Naive B cell (primary cell): ENCODE results near the gene AKAP13. TPM values are rescaled to one million over a fixed set of nuclear protein-coding genes. Genes with fewer than 3 reads are reported as not detected.

Experiments used
- ATAC-seq, 2 donors: fragments of 150-1000 bp; cut with Tn5 transposase; 2 replicates each; pipeline ENCODE4 v1.10.0; 2021; ENCODE audit warnings: low read depth in 2 of 2, mild to moderate bottlenecking in 2 of 2, moderate library complexity in 2 of 2
- DNase-seq: peaks from one replicate; pipeline ENCODE4 v3.0.0; 2022
- H3K27ac Mint-ChIP-seq, 6 donors: one replicate each; pipeline ENCODE4 v1.8.0; 2020 to 2022; ENCODE audit warnings: mild to moderate bottlenecking in 6 of 6, mixed read lengths in 6 of 6, moderate library complexity in 5 of 6, inconsistent platforms in 2 of 6
- H3K27me3 Mint-ChIP-seq, 3 donors: one replicate each; pipeline ENCODE4 v1.8.0; 2021 to 2022; ENCODE audit warnings: mixed read lengths in 3 of 3, mild to moderate bottlenecking in 1 of 3
- H3K36me3 Mint-ChIP-seq, 2 donors: one replicate each; pipeline ENCODE4 v1.8.0; 2020 to 2022; ENCODE audit warnings: mixed read lengths in 2 of 2, inconsistent platforms in 1 of 2, mild to moderate bottlenecking in 1 of 2
- H3K4me1 Mint-ChIP-seq, 3 donors: one replicate each; pipeline ENCODE4 v1.8.0; 2020 to 2022; ENCODE audit warnings: mixed read lengths in 3 of 3, inconsistent platforms in 1 of 3, mild to moderate bottlenecking in 1 of 3, moderate library complexity in 1 of 3
- H3K4me3 Mint-ChIP-seq, 8 donors: one replicate each; pipeline ENCODE4 v1.8.0; 2020 to 2022; ENCODE audit warnings: mild to moderate bottlenecking in 8 of 8, mixed read lengths in 8 of 8, moderate library complexity in 8 of 8, inconsistent platforms in 2 of 8
- H3K9me3 Mint-ChIP-seq, 7 donors: one replicate each; pipeline ENCODE4 v1.8.0; 2020 to 2022; ENCODE audit warnings: mixed read lengths in 7 of 7, mild to moderate bottlenecking in 5 of 7, inconsistent platforms in 2 of 7, moderate library complexity in 1 of 7
- polyA plus RNA-seq, 6 donors: library from polyadenylated mRNA; unstranded; fragments of 300-500 nt; fragmentation: Illumina TruSeq; gene quantifications; one replicate each; pipeline ENCODE4 v1.2.3, GENCODE V29; 2021; ENCODE audit warnings: low read depth in 6 of 6

AKAP13 gene
- polyA plus RNA-seq, 6 donors from 2014 or later = 63.4 to 185 (median 122) TPM

DNA sequence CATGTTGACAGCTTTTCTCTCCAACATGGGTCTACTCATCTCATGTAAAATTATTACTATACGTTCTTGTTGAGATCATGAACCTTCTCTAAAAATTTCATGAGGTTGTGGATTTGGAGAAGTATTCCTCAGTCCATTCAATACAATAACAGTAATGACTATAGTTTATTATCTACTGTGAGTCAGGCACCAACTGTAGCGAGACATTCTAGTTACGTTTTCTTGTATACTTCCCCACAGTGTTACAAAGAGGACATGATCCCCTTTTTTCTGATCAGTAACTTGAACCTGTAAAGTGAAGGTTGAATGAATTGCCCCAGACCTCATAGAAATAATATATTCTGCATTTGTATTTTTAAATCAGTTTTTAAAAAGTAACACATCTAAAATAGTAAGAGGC, 76.4 kb downstream of the AKAP13 start:
- DNase-seq = peak; percentile 32
- peaks cover 65 to 93% (median 86%) of the 10 kb centered on the region in 3 donors for H3K4me1 Mint-ChIP-seq

DNA sequence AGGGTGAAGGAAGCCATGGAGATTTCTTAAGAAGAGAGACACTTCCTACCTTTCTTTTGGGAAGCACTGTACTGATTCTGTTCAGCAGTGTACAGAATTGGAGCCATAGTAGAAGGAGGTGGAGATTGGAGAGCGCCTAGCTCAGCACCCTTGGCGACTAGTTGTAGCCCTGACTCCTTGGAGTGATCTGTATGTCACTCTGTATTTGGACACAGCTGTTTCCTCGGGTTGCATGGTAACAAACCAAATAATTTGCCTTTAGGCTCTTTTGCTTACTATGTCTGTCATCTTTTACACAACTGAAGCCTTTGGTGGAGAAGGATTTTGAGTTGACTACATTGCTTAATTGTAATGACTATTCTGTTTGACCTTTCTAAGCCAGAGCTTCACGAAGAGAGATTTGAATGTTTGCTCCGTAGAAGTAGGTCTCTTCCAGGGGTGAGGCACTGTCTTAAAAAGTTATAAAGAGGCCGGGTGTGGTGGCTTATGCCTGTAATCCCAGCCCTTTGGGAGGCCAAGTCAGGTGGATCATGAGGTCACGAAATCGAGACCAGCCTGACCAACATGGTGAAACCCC, 77.1 kb downstream of the AKAP13 start:
- H3K9me3 Mint-ChIP-seq = no peaks in the 10 kb centered on the region
- H3K4me3 Mint-ChIP-seq = peak overlapping the region in 6 of 8 donors; percentile 12 to 80 (median 63)
- H3K27ac Mint-ChIP-seq = peak overlapping the region in 5 of 6 donors; percentile 84 to 93 (median 88)
- no peaks in the 10 kb centered on the region for H3K27me3 Mint-ChIP-seq
- peaks cover 64 to 93% (median 86%) of the 10 kb centered on the region in 3 donors for H3K4me1 Mint-ChIP-seq
- ATAC-seq = peak; percentile 59 to 74
- no peaks in the 10 kb centered on the region for H3K36me3 Mint-ChIP-seq
- no peak for DNase-seq

More for the DNA sequence above, 76.4 kb downstream of the AKAP13 start:
- H3K27ac Mint-ChIP-seq = peak overlapping the region in 5 of 6 donors; percentile 82 to 93 (median 88)
- ATAC-seq = peak; percentile 63 to 74
- H3K36me3 Mint-ChIP-seq = peaks cover 0 to 2% of the 10 kb centered on the region in 2 donors
- H3K9me3 Mint-ChIP-seq = peaks cover 0 to 5% (median 0%) of the 10 kb centered on the region in 7 donors
- peak overlapping the region in 6 of 8 donors; percentile 49 to 80 (median 64) for H3K4me3 Mint-ChIP-seq
- no peaks in the 10 kb centered on the region for H3K27me3 Mint-ChIP-seq

DNA sequence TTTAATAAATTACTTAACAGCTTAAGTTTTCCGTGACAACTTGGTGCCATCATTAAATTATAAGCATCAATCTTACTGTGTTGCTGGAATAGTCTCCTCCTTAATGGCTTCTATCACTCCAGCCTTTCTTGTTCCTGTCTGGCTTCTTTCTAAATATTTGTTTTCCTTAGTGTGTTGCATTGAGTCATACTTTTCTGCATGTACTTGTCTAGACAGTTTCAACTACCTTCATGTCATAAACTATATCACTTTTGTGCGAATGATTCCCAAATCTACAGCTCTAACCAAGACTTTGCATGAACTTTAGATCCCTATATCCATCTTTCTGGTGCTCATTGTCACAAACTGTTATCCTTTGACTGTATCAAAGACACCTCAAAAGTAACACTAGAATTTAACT, 78.4 kb downstream of the AKAP13 start:
- H3K36me3 Mint-ChIP-seq = no peaks in the 10 kb centered on the region
- no peak for ATAC-seq
- H3K9me3 Mint-ChIP-seq = no peaks in the 10 kb centered on the region
- no peak for DNase-seq
- H3K27ac Mint-ChIP-seq = peak overlapping the region in 1 of 6 donors; percentile 79
- H3K4me1 Mint-ChIP-seq = peaks cover 62 to 91% (median 84%) of the 10 kb centered on the region in 3 donors
- peak overlapping the region in 4 of 8 donors; percentile 7 to 75 (median 22) for H3K4me3 Mint-ChIP-seq
- no peaks in the 10 kb centered on the region for H3K27me3 Mint-ChIP-seq

DNA sequence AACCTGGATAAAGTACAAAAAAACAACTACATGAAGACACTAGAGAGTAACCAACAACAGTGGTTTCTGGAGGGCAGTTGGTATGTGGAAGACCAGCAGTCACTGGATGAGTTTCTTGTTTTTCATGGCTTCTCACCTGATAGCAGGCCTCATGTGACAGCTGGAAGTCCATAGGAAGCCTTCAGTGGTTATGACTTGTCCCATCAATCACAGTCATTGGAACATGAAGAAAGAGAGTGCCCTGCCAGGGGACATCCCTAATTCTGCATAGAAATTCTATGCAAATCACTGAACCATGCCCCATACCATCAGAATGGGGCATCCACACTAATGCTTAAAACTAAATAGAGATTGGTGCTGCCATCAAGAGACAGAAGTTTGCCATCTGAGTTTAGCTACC, 81.6 kb downstream of the AKAP13 start:
- Mint-ChIP-seq H3K36me3 (no peaks in the 10 kb centered on the region), H3K9me3 (peaks cover 0 to 3% (median 0%) of the 10 kb centered on the region in 7 donors), H3K27me3 (no peaks in the 10 kb centered on the region), H3K27ac (peak overlapping the region in 4 of 6 donors; percentile 4 to 80 (median 70)), H3K4me3 (peak overlapping the region in 3 of 8 donors; percentile 2 to 72 (median 11)), H3K4me1 (peaks cover 56 to 80% (median 67%) of the 10 kb centered on the region in 3 donors)
- DNase-seq = no peak
- ATAC-seq = peak in 1 of 2 donors; percentile 40

DNA sequence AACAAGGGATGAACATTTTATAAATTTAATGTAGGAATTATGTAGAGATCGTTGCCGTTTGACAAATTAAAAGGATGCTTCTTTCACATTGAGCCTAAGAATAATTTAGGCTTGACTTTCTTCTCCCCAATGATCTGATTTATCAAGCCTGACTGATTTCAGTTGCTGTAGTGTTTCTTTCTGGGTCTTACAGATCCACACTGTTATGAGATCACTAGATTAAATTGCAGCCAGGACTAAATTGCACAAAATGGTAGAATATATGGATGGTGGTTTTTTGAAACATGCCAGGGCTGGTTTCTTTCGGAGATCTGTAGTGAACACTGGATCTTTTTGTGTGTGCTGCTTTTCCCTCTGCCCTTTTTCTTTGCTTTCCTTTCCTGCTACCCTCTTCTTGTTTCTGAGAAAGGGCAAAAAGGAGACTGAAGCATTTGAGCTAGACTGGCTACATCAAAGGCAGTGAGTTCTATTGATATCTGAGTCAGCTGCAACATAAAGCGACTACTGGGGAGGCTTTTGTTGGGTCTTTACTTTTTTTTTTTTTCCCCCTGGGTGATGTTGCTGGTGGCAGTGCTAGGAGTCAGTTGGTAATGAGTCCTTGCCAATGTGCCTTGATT, 83.0 kb downstream of the AKAP13 start:
- Mint-ChIP-seq H3K9me3 (peaks cover 0 to 6% (median 0%) of the 10 kb centered on the region in 7 donors), H3K27me3 (no peaks in the 10 kb centered on the region), H3K36me3 (no peaks in the 10 kb centered on the region), H3K4me1 (peaks cover 64 to 83% (median 72%) of the 10 kb centered on the region in 3 donors), H3K27ac (peak overlapping the region in 5 of 6 donors; percentile 24 to 82 (median 38)), H3K4me3 (peak overlapping the region in 6 of 8 donors; percentile 6 to 80 (median 32))
- DNase-seq (no peak), ATAC-seq (peak in 1 of 2 donors; percentile 25)

DNA sequence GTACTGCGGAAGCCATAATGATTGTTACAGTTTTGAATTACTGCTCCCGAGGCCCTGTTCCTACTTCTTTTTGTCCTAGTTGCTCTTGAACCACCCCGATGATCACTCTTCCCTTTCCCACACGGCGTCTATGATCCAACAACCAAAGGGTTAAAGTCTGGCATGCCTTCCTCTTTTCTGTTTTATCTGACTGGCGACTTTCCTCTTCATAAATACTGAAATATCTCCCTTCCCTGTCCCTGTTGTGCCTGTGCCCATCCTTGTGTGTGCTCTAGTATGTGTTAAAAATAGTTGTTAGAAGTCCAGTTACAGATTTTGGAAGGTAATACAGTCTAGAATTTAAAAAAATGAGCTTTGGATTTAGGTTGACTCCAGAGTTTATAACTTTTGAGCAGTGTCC, 83.6 kb downstream of the AKAP13 start:
- ATAC-seq (no peak), DNase-seq (no peak)
- H3K27me3 Mint-ChIP-seq = no peaks in the 10 kb centered on the region
- H3K4me1 Mint-ChIP-seq = peaks cover 59 to 85% (median 71%) of the 10 kb centered on the region in 3 donors
- H3K36me3 Mint-ChIP-seq = no peaks in the 10 kb centered on the region
- H3K27ac Mint-ChIP-seq = peak overlapping the region in 5 of 6 donors; percentile 27 to 83 (median 45)
- H3K9me3 Mint-ChIP-seq = peaks cover 0 to 6% (median 0%) of the 10 kb centered on the region in 7 donors
- H3K4me3 Mint-ChIP-seq = peak overlapping the region in 7 of 8 donors; percentile 6 to 80 (median 54)

DNA sequence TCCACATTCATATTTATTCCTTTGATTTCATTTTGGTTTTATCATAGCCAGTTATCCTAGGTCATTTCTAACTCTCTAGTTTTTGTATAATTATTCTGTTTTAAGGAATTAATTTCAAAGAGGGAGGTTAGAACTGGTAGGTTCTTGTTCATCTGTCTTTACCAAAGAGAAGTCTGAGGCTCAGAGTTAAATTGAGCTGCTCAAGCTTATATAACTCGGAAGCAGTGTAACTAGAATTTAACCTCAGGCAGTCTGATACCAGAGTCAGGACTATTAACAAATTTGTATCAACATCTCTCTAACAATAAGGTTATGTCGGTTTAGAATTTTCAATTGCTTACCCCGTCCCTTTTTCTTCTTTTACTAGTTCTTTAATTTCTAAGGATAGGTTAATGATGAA, 84.1 kb downstream of the AKAP13 start:
- Mint-ChIP-seq H3K4me3 (peak overlapping the region in 2 of 8 donors; percentile 55 to 82), H3K9me3 (peaks cover 0 to 6% (median 0%) of the 10 kb centered on the region in 7 donors), H3K27me3 (no peaks in the 10 kb centered on the region), H3K4me1 (peaks cover 57 to 85% (median 69%) of the 10 kb centered on the region in 3 donors), H3K36me3 (no peaks in the 10 kb centered on the region), H3K27ac (peak overlapping the region in 3 of 6 donors; percentile 38 to 83 (median 67))
- ATAC-seq = no peak
- DNase-seq = no peak

DNA sequence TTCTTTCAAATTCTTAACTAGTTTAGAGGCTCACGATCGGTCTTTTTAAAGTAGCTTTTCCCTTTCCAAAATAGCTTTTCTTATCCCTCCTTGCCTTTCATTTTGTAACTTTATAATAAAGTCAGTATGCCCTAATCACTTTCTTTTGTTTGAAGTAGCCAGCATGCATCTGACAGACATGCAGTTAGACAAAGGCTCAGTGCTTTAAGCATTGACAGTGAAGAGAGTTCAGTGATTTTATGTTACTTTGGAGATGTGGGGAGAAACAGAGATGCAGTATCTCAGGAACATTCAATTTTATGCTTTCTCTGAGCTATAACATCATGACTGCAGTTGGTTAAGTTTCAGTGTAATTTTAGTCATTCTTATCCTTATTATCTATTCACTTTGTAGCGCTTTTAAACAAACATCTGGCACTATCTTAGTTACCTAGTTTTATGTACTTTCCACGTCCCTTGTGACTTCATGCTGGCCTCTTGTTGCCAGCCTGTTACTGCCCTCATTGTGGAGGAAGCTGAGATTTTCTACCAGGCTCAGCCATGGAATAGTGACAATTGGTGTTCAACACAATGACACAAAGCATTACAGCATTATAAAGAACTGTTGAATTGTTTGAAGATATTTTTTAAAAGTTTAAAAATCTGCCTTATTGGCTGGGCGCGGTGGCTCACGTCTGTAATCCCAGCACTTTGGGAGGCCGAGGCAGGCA, 90.3 kb downstream of the AKAP13 start:
- peak overlapping the region in 3 of 8 donors; percentile 13 to 34 (median 32) for H3K4me3 Mint-ChIP-seq

DNA sequence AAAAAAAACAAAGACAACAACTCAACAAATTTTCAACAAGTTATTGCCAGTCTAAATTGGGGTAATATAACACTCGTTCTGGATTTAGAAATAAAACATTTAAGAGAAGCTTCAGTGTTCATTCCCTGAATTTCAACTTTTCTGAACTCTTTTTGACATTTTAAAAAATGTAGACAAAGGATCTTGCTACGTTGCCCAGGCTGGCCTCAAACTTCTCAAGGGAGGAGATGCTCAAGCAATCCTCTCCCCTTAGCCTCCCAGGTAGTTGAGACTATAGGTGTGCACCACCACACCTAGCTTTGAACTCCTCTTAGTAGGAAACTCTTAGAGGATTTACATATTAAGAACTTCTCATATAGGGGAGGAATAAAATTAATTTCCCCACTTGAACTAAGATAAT, 91.9 kb downstream of the AKAP13 start:
- DNase-seq (no peak), ATAC-seq (no peak)
- Mint-ChIP-seq H3K27me3 (no peaks in the 10 kb centered on the region), H3K9me3 (peaks cover 0 to under 1% (median 0%) of the 10 kb centered on the region in 7 donors), H3K27ac (peak overlapping the region in 5 of 6 donors; percentile 44 to 85 (median 80)), H3K4me1 (peaks cover 61 to 100% (median 76%) of the 10 kb centered on the region in 3 donors), H3K36me3 (no peaks in the 10 kb centered on the region), H3K4me3 (peak overlapping the region in 1 of 8 donors; percentile 69)

More for the DNA sequence above, 90.3 kb downstream of the AKAP13 start:
- ATAC-seq = no peak
- H3K9me3 Mint-ChIP-seq = peaks cover 0 to 6% (median 0%) of the 10 kb centered on the region in 7 donors
- H3K4me1 Mint-ChIP-seq = peaks cover 55 to 95% (median 69%) of the 10 kb centered on the region in 3 donors
- H3K36me3 Mint-ChIP-seq = no peaks in the 10 kb centered on the region
- H3K27me3 Mint-ChIP-seq = no peaks in the 10 kb centered on the region
- H3K27ac Mint-ChIP-seq = peak overlapping the region in 5 of 6 donors; percentile 13 to 84 (median 71)
- DNase-seq = no peak

DNA sequence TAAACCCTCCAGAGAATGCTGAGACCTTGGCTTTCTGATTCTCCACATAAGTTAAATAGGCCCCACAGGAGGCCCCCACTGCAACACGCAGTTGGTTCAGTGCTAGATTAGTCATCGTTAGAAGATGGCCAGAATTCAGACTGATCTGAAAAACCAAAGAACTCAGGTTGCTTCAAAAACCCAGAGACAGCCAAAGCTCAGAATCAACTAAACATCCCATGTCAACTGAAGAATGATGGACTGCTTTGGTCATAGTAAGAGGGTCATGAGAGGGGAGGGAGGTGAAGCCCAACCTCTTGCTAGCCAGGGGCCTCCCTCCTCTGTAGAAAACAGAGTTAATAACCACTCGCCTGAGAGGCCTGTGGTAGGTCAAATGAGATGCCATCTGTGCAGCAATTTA, 93.1 kb downstream of the AKAP13 start:
- no peak for ATAC-seq
- H3K4me1 Mint-ChIP-seq = peaks cover 59 to 99% (median 76%) of the 10 kb centered on the region in 3 donors
- peak overlapping the region; percentile 41 to 98 (median 84) for H3K27ac Mint-ChIP-seq
- DNase-seq = no peak
- H3K27me3 Mint-ChIP-seq = no peaks in the 10 kb centered on the region
- peak overlapping the region in 7 of 8 donors; percentile 9 to 89 (median 64) for H3K4me3 Mint-ChIP-seq
- H3K36me3 Mint-ChIP-seq = peaks cover 0 to 5% of the 10 kb centered on the region in 2 donors
- H3K9me3 Mint-ChIP-seq = no peaks in the 10 kb centered on the region

DNA sequence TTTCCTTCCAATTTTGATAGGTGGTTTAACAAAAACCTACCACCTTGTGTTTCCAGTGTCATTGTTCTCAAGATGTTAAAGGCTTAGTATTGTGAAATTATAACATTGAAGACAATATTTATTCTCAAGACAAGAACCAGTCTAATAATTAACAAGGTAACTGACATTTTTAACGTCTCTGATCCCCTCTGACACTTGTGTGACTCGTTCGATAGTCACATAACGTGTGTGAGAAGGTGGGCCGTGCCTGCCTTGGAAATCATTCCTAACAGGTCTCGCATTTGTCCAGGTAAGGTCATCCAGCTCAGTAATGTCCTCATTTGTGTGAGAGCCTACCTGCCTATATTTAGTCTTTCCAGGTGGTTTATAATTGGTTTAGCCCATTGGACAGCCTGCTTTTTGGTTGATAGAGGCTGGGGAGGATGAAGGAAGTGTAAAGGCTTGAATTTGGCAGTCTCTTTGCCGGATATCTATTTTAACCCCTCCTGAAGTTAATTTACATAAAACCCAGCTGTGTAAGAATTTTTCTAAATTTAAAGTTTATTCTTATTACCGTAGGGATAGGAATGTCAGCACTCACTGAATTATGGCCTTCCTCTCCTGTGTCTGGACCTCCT, 94.4 kb downstream of the AKAP13 start:
- peak overlapping the region; percentile 59 to 89 (median 83) for H3K4me3 Mint-ChIP-seq
- H3K27me3 Mint-ChIP-seq = no peaks in the 10 kb centered on the region
- peak; percentile 50 to 66 for ATAC-seq
- H3K4me1 Mint-ChIP-seq = peaks cover 69 to 99% (median 80%) of the 10 kb centered on the region in 3 donors
- H3K9me3 Mint-ChIP-seq = no peaks in the 10 kb centered on the region
- peaks cover 0 to 5% of the 10 kb centered on the region in 2 donors for H3K36me3 Mint-ChIP-seq
- no peak for DNase-seq
- peak overlapping the region; percentile 80 to 98 (median 90) for H3K27ac Mint-ChIP-seq

DNA sequence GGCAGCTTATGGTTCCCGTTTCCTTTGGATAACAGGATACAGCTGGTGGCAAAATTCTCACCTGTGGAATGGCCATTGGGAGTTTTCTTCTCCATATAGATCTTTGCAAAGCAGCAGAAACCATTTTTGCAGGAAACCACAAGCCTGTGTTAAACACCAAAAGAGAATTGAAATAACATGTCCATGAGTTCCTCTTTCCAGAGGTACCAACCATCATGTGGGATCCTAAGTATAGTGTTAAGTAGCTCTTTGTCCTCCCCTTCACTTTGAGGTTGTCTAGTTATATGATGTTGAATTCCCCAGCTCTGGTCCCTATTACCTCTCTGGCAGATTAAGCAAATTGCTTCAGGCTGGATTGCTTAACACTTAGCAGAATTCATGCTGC, 94.9 kb downstream of the AKAP13 start:
- peak overlapping the region; percentile 59 to 89 (median 83) for H3K4me3 Mint-ChIP-seq
- peak overlapping the region; percentile 80 to 98 (median 90) for H3K27ac Mint-ChIP-seq
- peak; percentile 91 to 93 for ATAC-seq

More for the DNA sequence above, 94.9 kb downstream of the AKAP13 start:
- Mint-ChIP-seq H3K9me3 (no peaks in the 10 kb centered on the region), H3K4me1 (peaks cover 67 to 97% (median 77%) of the 10 kb centered on the region in 3 donors), H3K27me3 (no peaks in the 10 kb centered on the region), H3K36me3 (peaks cover 0 to 5% of the 10 kb centered on the region in 2 donors)
- peak; percentile 70 for DNase-seq
